Keratinocyte (primary cell): ENCODE results near the gene CCDC86. TPM values are rescaled to one million over a fixed set of nuclear protein-coding genes. Genes with fewer than 3 reads are reported as not detected.

ENCODE experiments used
- DNase-seq: peaks from one replicate; pipeline ENCODE4 v3.0.0-alpha.2; 2011; ENCODE audit warnings: low read depth, missing footprints, low spot score
- FAIRE-seq: peaks from 2 replicates; lab custom pipeline; 2011; peaks lifted over from hg19 to GRCh38; lab: Jason Lieb, UNC
- H2AFZ ChIP-seq: 2 replicates; pipeline ENCODE4 v1.6.0; 2012; ENCODE audit warnings: low read length, control low read depth, inconsistent platforms; ENCODE audit not compliant: control insufficient read depth
- H3K27ac ChIP-seq: 2 replicates; pipeline ENCODE4 v1.5.1; 2011; ENCODE audit warnings: low read length; ENCODE audit not compliant: control insufficient read depth, insufficient read depth
- H3K27me3 ChIP-seq: 3 replicates; pipeline ENCODE4 v1.6.0; 2011; ENCODE audit warnings: low read length; ENCODE audit not compliant: control insufficient read depth, insufficient read depth; ENCODE audit errors: extremely low read depth
- H3K36me3 ChIP-seq, 2 experiments: 2 replicates in 1 of 2; 3 replicates in 1 of 2; pipeline ENCODE4 v1.5.1; 2011; ENCODE audit warnings: low read length in 2 of 2, mild to moderate bottlenecking in 1 of 2; ENCODE audit not compliant: control insufficient read depth in 2 of 2, insufficient read depth in 2 of 2; ENCODE audit errors: extremely low read depth in 1 of 2
- H3K4me1 ChIP-seq: 3 replicates; pipeline ENCODE4 v1.5.1; 2011; ENCODE audit warnings: low read length; ENCODE audit not compliant: control insufficient read depth, insufficient read depth; ENCODE audit errors: extremely low read depth
- H3K4me2 ChIP-seq: 3 replicates; pipeline ENCODE4 v1.6.0; 2011; ENCODE audit warnings: low read depth, low read length; ENCODE audit not compliant: control insufficient read depth, insufficient read depth; ENCODE audit errors: extremely low read depth
- H3K4me3 ChIP-seq, 3 experiments: fragments of 200-600 bp in 1 of 3; sonication (generic) in 1 of 3; 2 replicates in 2 of 3; 3 replicates in 1 of 3; pipeline ENCODE4 v1.5.1; 2011 to 2016; ENCODE audit warnings: low read length in 3 of 3, mild to moderate bottlenecking in 3 of 3, control low read depth in 2 of 3, inconsistent platforms in 1 of 3, low read depth in 1 of 3, mixed read lengths in 1 of 3, mixed run types in 1 of 3, moderate library complexity in 1 of 3; ENCODE audit not compliant: control insufficient read depth in 2 of 3, insufficient read depth in 2 of 3; ENCODE audit errors: extremely low read depth in 1 of 3
- H3K79me2 ChIP-seq: 2 replicates; pipeline ENCODE4 v1.6.0; 2012; ENCODE audit warnings: low read length; ENCODE audit not compliant: control insufficient read depth, insufficient read depth
- H3K9ac ChIP-seq: 3 replicates; pipeline ENCODE4 v1.6.0; 2011; ENCODE audit warnings: low read length; ENCODE audit not compliant: control insufficient read depth, insufficient read depth; ENCODE audit errors: extremely low read depth
- H3K9me1 ChIP-seq: 3 replicates; pipeline ENCODE4 v1.6.0; 2011; ENCODE audit warnings: low read length; ENCODE audit not compliant: control insufficient read depth, insufficient read depth; ENCODE audit errors: extremely low read depth
- H3K9me3 ChIP-seq: 2 replicates; pipeline ENCODE4 v1.5.1; 2012; ENCODE audit warnings: low read depth, low read length; ENCODE audit not compliant: control insufficient read depth
- H4K20me1 ChIP-seq: 3 replicates; pipeline ENCODE4 v1.6.0; 2011; ENCODE audit warnings: low read length; ENCODE audit not compliant: control insufficient read depth, insufficient read depth; ENCODE audit errors: extremely low read depth
- EZH2 ChIP-seq: IDR thresholded peaks from one replicate; pipeline ENCODE4 v1.6.1; 2012; ENCODE audit warnings: inconsistent platforms, mild to moderate bottlenecking, low read length, moderate library complexity
- dilution Hi-C: fragments of 300-500 bp; cut with MboI; formaldehyde crosslinking; loops from one replicate; pipeline ENCODE4 v1.7.0; 2020; ENCODE audit warnings: low sequenced_read_pairs; ENCODE audit not compliant: extremely low pct_ligation_motif_present
- polyA plus RNA-seq, 5 experiments: library from polyadenylated mRNA; depleted of rRNA in 3 of 5; stranded (reverse) in 3 of 5; stranded (forward) in 1 of 5; unstranded in 1 of 5; fragments of >200 nt; gene quantifications; 1 replicate in 1 of 5; 2 replicates in 3 of 5; 3 replicates in 1 of 5; pipeline versions ENCODE4 v1.2.1 to v1.2.3, GENCODE V29; 2011 to 2012; ENCODE audit warnings: missing spikeins in 2 of 5, low read depth in 1 of 5, low replicate concordance in 1 of 5
- TF ChIP-seq, protein P1 (sequence below), 3 experiments: IDR thresholded peaks in 1 of 3; conservative IDR thresholded peaks in 1 of 3; optimal IDR thresholded peaks in 1 of 3; 2 replicates in 2 of 3; 3 replicates in 1 of 3; pipeline versions ENCODE3 to v1.5.1; 2011; ENCODE audit warnings: low read length in 3 of 3, mild to moderate bottlenecking in 3 of 3, moderate library complexity in 2 of 3, control low read depth in 1 of 3, inconsistent platforms in 1 of 3; ENCODE audit not compliant: insufficient read depth in 2 of 3; ENCODE audit errors: extremely low read depth in 1 of 3

CCDC86 gene
- polyA plus RNA-seq, 1 donor (not counting 4 experiments of a cell fraction or from before 2014, with no cell fraction given) = 29.3 TPM

DNA sequence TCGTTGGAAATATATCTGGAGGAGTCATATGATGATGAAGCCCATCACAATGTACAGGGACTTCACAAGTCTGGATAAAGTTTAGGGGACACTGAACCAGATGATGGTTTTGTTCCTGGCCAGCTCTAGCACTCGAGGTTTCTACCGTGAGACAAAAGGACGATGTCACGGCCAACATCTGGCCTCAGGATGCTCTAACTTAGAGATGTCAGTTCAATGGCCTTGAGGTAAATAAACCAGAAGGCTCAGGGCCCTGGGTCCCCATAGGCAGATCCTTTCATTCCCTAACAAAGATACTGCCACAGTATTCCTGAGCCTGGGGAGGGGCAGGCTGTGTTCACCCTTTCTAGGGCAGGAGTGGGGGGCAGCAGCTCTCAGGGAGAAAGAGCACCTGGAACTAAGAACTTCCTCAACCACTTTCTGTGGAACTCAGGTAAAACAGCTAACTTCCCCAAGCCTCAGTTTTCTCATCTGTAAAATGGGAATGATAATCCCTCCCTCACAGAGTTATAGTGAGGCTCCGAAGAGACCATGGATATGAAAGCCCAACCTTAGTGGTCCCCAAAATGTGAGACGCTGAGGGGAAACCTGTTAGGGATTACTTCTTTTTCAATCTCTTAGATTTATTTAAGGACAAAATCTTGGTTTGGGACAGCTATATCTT lies 38.5 kb upstream of the CCDC86 start:
- Histone ChIP-seq H3K9ac (no peak overlapping the region), H3K27me3 (no peaks in the 10 kb centered on the region), H3K4me2 (no peak overlapping the region), H3K9me1 (no peaks in the 10 kb centered on the region), H3K4me3 (no peak overlapping the region), H3K9me3 (no peaks in the 10 kb centered on the region), H3K27ac (no peak overlapping the region), H3K79me2 (no peaks in the 10 kb centered on the region), H3K36me3 (no peaks in the 10 kb centered on the region), H3K4me1 (no peaks in the 10 kb centered on the region), H4K20me1 (no peaks in the 10 kb centered on the region), H2AFZ (no peak overlapping the region)
- no peak for FAIRE-seq
- TF ChIP-seq, protein P1, sequence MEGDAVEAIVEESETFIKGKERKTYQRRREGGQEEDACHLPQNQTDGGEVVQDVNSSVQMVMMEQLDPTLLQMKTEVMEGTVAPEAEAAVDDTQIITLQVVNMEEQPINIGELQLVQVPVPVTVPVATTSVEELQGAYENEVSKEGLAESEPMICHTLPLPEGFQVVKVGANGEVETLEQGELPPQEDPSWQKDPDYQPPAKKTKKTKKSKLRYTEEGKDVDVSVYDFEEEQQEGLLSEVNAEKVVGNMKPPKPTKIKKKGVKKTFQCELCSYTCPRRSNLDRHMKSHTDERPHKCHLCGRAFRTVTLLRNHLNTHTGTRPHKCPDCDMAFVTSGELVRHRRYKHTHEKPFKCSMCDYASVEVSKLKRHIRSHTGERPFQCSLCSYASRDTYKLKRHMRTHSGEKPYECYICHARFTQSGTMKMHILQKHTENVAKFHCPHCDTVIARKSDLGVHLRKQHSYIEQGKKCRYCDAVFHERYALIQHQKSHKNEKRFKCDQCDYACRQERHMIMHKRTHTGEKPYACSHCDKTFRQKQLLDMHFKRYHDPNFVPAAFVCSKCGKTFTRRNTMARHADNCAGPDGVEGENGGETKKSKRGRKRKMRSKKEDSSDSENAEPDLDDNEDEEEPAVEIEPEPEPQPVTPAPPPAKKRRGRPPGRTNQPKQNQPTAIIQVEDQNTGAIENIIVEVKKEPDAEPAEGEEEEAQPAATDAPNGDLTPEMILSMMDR (optimal IDR thresholded peaks at IDR 0.05 in 1 of 3, IDR thresholded peaks at IDR 0.05 in 1 of 3, conservative IDR thresholded peaks at IDR 0.05 in 1 of 3; ENCODE audit: extremely low read depth in 1 of 3, insufficient read depth in 2 of 3, low read length in 3 of 3) = no peak
- no peak for TF ChIP-seq EZH2
- no peak for DNase-seq
- dilution Hi-C loops = no loop called here

DNA sequence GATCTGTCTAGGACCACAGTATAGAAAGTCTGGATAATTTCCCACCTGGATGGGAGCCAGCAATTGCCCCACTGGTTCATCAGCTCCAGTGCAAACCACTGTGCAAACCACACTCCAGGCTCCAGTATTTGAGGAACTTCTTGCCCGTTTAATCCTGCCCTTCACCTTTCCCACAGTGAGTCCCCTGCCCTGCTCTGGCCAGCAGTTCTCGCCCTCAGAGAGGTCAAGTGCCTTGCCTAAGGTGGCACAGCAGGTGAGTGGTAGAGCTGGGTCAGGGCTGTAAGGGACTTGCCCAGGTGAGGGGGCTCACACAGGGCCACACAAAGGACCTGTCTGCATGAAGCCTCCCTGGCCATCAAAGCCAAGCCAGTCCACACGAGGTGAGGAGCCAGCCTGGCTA lies 32.7 kb upstream of the CCDC86 start:
- no peaks in the 10 kb centered on the region for H3K9me3 ChIP-seq
- H3K27ac ChIP-seq = no peak overlapping the region
- H3K36me3 ChIP-seq = no peaks in the 10 kb centered on the region
- DNase-seq = no peak
- dilution Hi-C loops = no loop called here
- no peak overlapping the region for H3K9ac ChIP-seq
- no peaks in the 10 kb centered on the region for H3K9me1 ChIP-seq
- no peak overlapping the region for H3K4me2 ChIP-seq
- no peaks in the 10 kb centered on the region for H4K20me1 ChIP-seq
- FAIRE-seq = no peak
- no peaks in the 10 kb centered on the region for H3K4me1 ChIP-seq
- no peak overlapping the region for H3K4me3 ChIP-seq
- no peak overlapping the region for H2AFZ ChIP-seq
- TF ChIP-seq, protein P1 (optimal IDR thresholded peaks at IDR 0.05 in 1 of 3, IDR thresholded peaks at IDR 0.05 in 1 of 3, conservative IDR thresholded peaks at IDR 0.05 in 1 of 3; ENCODE audit: extremely low read depth in 1 of 3, insufficient read depth in 2 of 3, low read length in 3 of 3) = no peak
- no peak for TF ChIP-seq EZH2
- no peaks in the 10 kb centered on the region for H3K79me2 ChIP-seq
- H3K27me3 ChIP-seq = no peaks in the 10 kb centered on the region
